CD14-positive monocyte (primary cell): ENCODE results near the gene STRIP2. TPM values are rescaled to one million over a fixed set of nuclear protein-coding genes. Genes with fewer than 3 reads are reported as not detected.
A peak's percentile ranks its signal among the peaks of the same experiment; 100 is the strongest.

Source experiments
- DNase-seq, 3 donors: peaks; one replicate each; pipeline ENCODE4 v3.0.0-alpha.2; 2011 to 2022
- H2AFZ ChIP-seq: 2 replicates; pipeline ENCODE4 v1.6.0; 2012; ENCODE audit warnings: mild to moderate bottlenecking, low read depth, low read length, inconsistent platforms; ENCODE audit not compliant: insufficient read depth, poor library complexity, severe bottlenecking
- H3K27ac ChIP-seq, 2 donors: 1 replicate in 1 of 2; 2 replicates in 1 of 2; pipeline ENCODE4 v1.5.1; 2012 to 2013; ENCODE audit warnings: low read length in 2 of 2, control low read depth in 1 of 2, inconsistent platforms in 1 of 2, low read depth in 1 of 2, mild to moderate bottlenecking in 1 of 2
- H3K27me3 ChIP-seq, 2 donors: one replicate each; pipeline versions ENCODE4 v1.6.0 to v1.6.1; 2011 to 2013; ENCODE audit warnings: low read length in 2 of 2; ENCODE audit not compliant: control insufficient read depth in 2 of 2, insufficient read depth in 2 of 2
- H3K36me3 ChIP-seq, 2 donors: replicated peaks in 1 of 2; 1 replicate in 1 of 2; 2 replicates in 1 of 2; pipeline versions ENCODE4 v1.5.1 to v1.6.1; 2012 to 2013; ENCODE audit warnings: low read length in 2 of 2, control low read depth in 1 of 2, inconsistent platforms in 1 of 2, mild to moderate bottlenecking in 1 of 2; ENCODE audit not compliant: insufficient read depth in 2 of 2, control insufficient read depth in 1 of 2
- H3K4me1 ChIP-seq, 2 donors: 1 replicate in 1 of 2; 2 replicates in 1 of 2; pipeline versions ENCODE4 v1.5.1 to v1.6.1; 2012 to 2013; ENCODE audit warnings: low read length in 2 of 2, control low read depth in 1 of 2, inconsistent platforms in 1 of 2, mild to moderate bottlenecking in 1 of 2, moderate library complexity in 1 of 2; ENCODE audit not compliant: insufficient read depth in 2 of 2, control insufficient read depth in 1 of 2
- H3K4me2 ChIP-seq: replicated peaks from 2 replicates; pipeline ENCODE3; 2012; ENCODE audit warnings: low read length, moderate library complexity, mild to moderate bottlenecking; ENCODE audit not compliant: poor library complexity, severe bottlenecking; ENCODE audit errors: extremely low read depth
- H3K4me3 ChIP-seq, 3 experiments: fragments of 200-600 bp in 1 of 3; sonication (generic) in 1 of 3; replicated peaks in 1 of 3; 1 replicate in 2 of 3; 2 replicates in 1 of 3; pipeline ENCODE4 v1.5.1; 2011 to 2013; ENCODE audit warnings: low read length in 3 of 3, mild to moderate bottlenecking in 3 of 3, control low read depth in 2 of 3, low read depth in 2 of 3, inconsistent platforms in 1 of 3, moderate library complexity in 1 of 3
- H3K79me2 ChIP-seq: 2 replicates; pipeline ENCODE4 v1.6.0; 2012; ENCODE audit warnings: mild to moderate bottlenecking, control low read depth, inconsistent platforms, low read length, moderate library complexity; ENCODE audit not compliant: insufficient read depth
- H3K9ac ChIP-seq: 2 replicates; pipeline ENCODE4 v1.6.0; 2017; ENCODE audit warnings: low read length, mild to moderate bottlenecking; ENCODE audit not compliant: insufficient read depth, poor library complexity, severe bottlenecking
- H3K9me3 ChIP-seq, 2 donors: replicated peaks in 1 of 2; 1 replicate in 1 of 2; 2 replicates in 1 of 2; pipeline versions ENCODE4 v1.5.1 to v1.6.1; 2012 to 2013; ENCODE audit warnings: low read length in 2 of 2, control low read depth in 1 of 2; ENCODE audit not compliant: control insufficient read depth in 1 of 2, insufficient read depth in 1 of 2
- H4K20me1 ChIP-seq: 2 replicates; pipeline ENCODE4 v1.6.0; 2012; ENCODE audit warnings: mild to moderate bottlenecking, low read length, control low read depth, moderate library complexity; ENCODE audit not compliant: insufficient read depth
- H3K27ac Mint-ChIP-seq, 7 donors: one replicate each; pipeline ENCODE4 v1.8.0; 2020; ENCODE audit warnings: mild to moderate bottlenecking in 7 of 7, mixed read lengths in 7 of 7, moderate library complexity in 6 of 7, inconsistent platforms in 2 of 7
- H3K27me3 Mint-ChIP-seq, 3 donors: one replicate each; pipeline ENCODE4 v1.8.0; 2021 to 2022; ENCODE audit warnings: low read depth in 3 of 3, mild to moderate bottlenecking in 3 of 3, mixed read lengths in 3 of 3, moderate library complexity in 3 of 3, inconsistent platforms in 1 of 3
- H3K36me3 Mint-ChIP-seq, 2 donors: one replicate each; pipeline ENCODE4 v1.8.0; 2020; ENCODE audit warnings: mixed read lengths in 2 of 2, inconsistent platforms in 1 of 2, mild to moderate bottlenecking in 1 of 2
- H3K4me1 Mint-ChIP-seq: one replicate; pipeline ENCODE4 v1.8.0; 2020; ENCODE audit warnings: mild to moderate bottlenecking, mixed read lengths
- H3K4me3 Mint-ChIP-seq, 2 donors: one replicate each; pipeline ENCODE4 v1.8.0; 2020; ENCODE audit warnings: mild to moderate bottlenecking in 2 of 2, mixed read lengths in 2 of 2, moderate library complexity in 1 of 2
- H3K9me3 Mint-ChIP-seq, 7 donors: one replicate each; pipeline ENCODE4 v1.8.0; 2020 to 2022; ENCODE audit warnings: mixed read lengths in 7 of 7, mild to moderate bottlenecking in 6 of 7, moderate library complexity in 6 of 7, inconsistent platforms in 2 of 7
- CTCF ChIP-seq: fragments of 200-600 bp; IDR thresholded peaks from one replicate; pipeline ENCODE4 v1.8.0; 2022; ENCODE audit warnings: antibody characterized with exemption, mild to moderate bottlenecking
- WGBS: methylation state at CpG from one replicate; pipeline ENCODE4 v1.1.5; 2013; ENCODE audit warnings: missing lambda C conversion rate; ENCODE audit not compliant: insufficient coverage; 5-methylcytosine and 5-hydroxymethylcytosine counted together
- intact Hi-C, 2 donors: fragments of 100-400 bp; cut with micrococcal nuclease; formaldehyde crosslinking; loops; one replicate each; pipeline versions ENCODE4 v1.15.0 to v1.15.1; 2023
- polyA plus RNA-seq, 3 donors: library from polyadenylated mRNA; depleted of rRNA in 1 of 3; unstranded in 2 of 3; stranded (reverse) in 1 of 3; fragments of 300-500 nt in 2 of 3; fragments of >200 nt in 1 of 3; fragmentation: Illumina TruSeq in 2 of 3; gene quantifications; 1 replicate in 2 of 3; 2 replicates in 1 of 3; pipeline ENCODE4 v1.2.3, GENCODE V29; 2012 to 2021
- small RNA-seq: library from RNA; depleted of rRNA; stranded (forward); fragments of <200 nt; gene quantifications from one replicate; pipeline ENCODE3, GENCODE V24; 2012; ENCODE audit warnings: low read depth; ENCODE audit not compliant: insufficient read length

The STRIP2 gene
- polyA plus RNA-seq, 3 donors: 0.11 to 0.12 TPM; not detected in 1

GRCh38 chr7:129535896-129536295 lies 101.7 kb downstream of the STRIP2 start:
- no peaks in the 10 kb centered on the region for H3K9me3 ChIP-seq
- no peak overlapping the region for H3K9ac ChIP-seq
- DNase-seq: no peak
- peak overlapping the region in 1 of 7 donors; percentile 46 for H3K27ac Mint-ChIP-seq
- peaks cover 4 to 9% of the 10 kb centered on the region in 2 donors for H3K4me1 ChIP-seq
- TF ChIP-seq CTCF: no peak
- H3K4me3 Mint-ChIP-seq: no peak overlapping the region
- no peaks in the 10 kb centered on the region for H3K36me3 Mint-ChIP-seq
- no peaks in the 10 kb centered on the region for H3K27me3 ChIP-seq
- intact Hi-C loops: no loop called here
- no peak overlapping the region for H2AFZ ChIP-seq
- peaks cover 7% of the 10 kb centered on the region for H3K4me1 Mint-ChIP-seq
- no peak overlapping the region for H3K27ac ChIP-seq
- WGBS: 74% methylated on average over 3 of the region's 5 CpGs
- H3K79me2 ChIP-seq: no peaks in the 10 kb centered on the region
- peaks cover 0 to 5% (median 1%) of the 10 kb centered on the region in 3 donors for H3K27me3 Mint-ChIP-seq
- peaks cover 0 to 2% (median 0%) of the 10 kb centered on the region in 7 donors for H3K9me3 Mint-ChIP-seq
- H3K4me3 ChIP-seq: no peak overlapping the region
- H3K36me3 ChIP-seq: no peaks in the 10 kb centered on the region
- H4K20me1 ChIP-seq: no peaks in the 10 kb centered on the region
- no peak overlapping the region for H3K4me2 ChIP-seq

GRCh38 chr7:129536323-129536722 lies 102.1 kb downstream of the STRIP2 start:
- Mint-ChIP-seq H3K27ac (no peak overlapping the region), H3K4me3 (no peak overlapping the region), H3K36me3 (no peaks in the 10 kb centered on the region), H3K27me3 (peaks cover 0 to 5% (median 0%) of the 10 kb centered on the region in 3 donors), H3K4me1 (peaks cover 7% of the 10 kb centered on the region), H3K9me3 (peaks cover 0 to 2% (median 0%) of the 10 kb centered on the region in 7 donors)
- H4K20me1 ChIP-seq: no peaks in the 10 kb centered on the region
- H3K9ac ChIP-seq: no peak overlapping the region
- 89% methylated on average over 7 of the region's 9 CpGs for WGBS
- no peaks in the 10 kb centered on the region for H3K27me3 ChIP-seq
- H2AFZ ChIP-seq: no peak overlapping the region
- H3K9me3 ChIP-seq: no peaks in the 10 kb centered on the region
- H3K27ac ChIP-seq: no peak overlapping the region
- no peaks in the 10 kb centered on the region for H3K79me2 ChIP-seq
- no peak overlapping the region for H3K4me3 ChIP-seq
- no peak for DNase-seq
- TF ChIP-seq CTCF: no peak
- no peak overlapping the region for H3K4me2 ChIP-seq
- H3K4me1 ChIP-seq: peaks cover 4 to 9% of the 10 kb centered on the region in 2 donors
- H3K36me3 ChIP-seq: no peaks in the 10 kb centered on the region
- intact Hi-C loops: no loop called here

Small RNA genes lying within 50 kb of the gene (small RNA-seq; reads per million reads assigned to genes)
- gene AC009244.1 (not detected), gene RNU1-72P (not detected), gene SNRPGP3 (not detected)

Other genes starting within 250 kb of the STRIP2 start
- gene SMO, start 245.8 kb upstream of the STRIP2 start, polyA plus RNA-seq: under 1 TPM in 1 of 3 donors, not detected in 2; 0.07 TPM
- gene AHCYL2, start 209.4 kb upstream of the STRIP2 start, polyA plus RNA-seq: 10 to 100 TPM; 10.7 to 14.6 (median 12.1) TPM
- not detected for gene SMKR1, start 68.1 kb downstream of the STRIP2 start, polyA plus RNA-seq
- gene NRF1, start 177.3 kb downstream of the STRIP2 start, polyA plus RNA-seq: 10 to 100 TPM in 1 of 3 donors, 1 to 10 TPM in 2; 5.1 to 14.0 (median 7.7) TPM